ENCODE measurements around the gene EBF3. TPM values are rescaled to one million over a fixed set of nuclear protein-coding genes. Genes with fewer than 3 reads are reported as not detected.

Gene EBF3
- total RNA-seq, 1 experiment from 2014 or later: 0.64 TPM

DNA sequence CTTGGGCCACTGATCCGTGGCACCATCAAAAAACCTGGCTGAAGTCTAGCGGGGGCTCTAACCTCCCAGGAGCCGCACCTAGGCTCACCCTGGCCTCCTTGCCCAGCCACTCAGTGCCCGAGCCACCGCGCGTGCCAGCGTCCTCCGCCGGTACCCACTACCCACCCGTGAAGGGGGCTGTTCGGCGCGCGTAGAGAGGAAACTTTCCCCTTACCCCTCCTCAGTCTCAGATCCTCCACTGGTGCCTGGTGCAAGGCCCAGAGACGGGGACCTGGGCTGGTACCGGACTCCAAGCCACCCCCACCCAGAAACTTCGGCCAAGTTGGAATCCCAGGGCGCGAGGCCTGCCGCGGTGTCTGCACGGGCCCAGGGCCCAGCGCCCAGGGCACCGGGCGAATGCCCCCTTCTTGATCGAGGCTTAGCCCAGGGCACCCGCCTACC, 3.5 kb upstream of the EBF3 start:
- ChIA-PET CTCF (interaction anchor here (0.5 kb wide), 1 partner anchor 31 kb away, joined by 3 read pairs; no protein-coding TSS in a partner anchor), POLR2A (no interaction called here)
- Histone ChIP-seq H3K36me3 (ENCODE audit: control insufficient read depth, insufficient read depth, low read length) (no peaks in the 10 kb centered on the region), H3K4me3 (ENCODE audit: low read depth in 2 of 2, low read length in 2 of 2) (no peak overlapping the region), H3K4me1 (ENCODE audit: control insufficient read depth, insufficient read depth, low read length) (peaks cover 13% of the 10 kb centered on the region), H3K27me3 (ENCODE audit: control insufficient read depth, insufficient read depth, low read length) (peaks cover 25% of the 10 kb centered on the region), H3K9me3 (ENCODE audit: control insufficient read depth, insufficient read depth, low read depth, low read length) (no peaks in the 10 kb centered on the region), H3K27ac (ENCODE audit: low read length) (no peak overlapping the region)
- TF ChIP-seq, protein P1, sequence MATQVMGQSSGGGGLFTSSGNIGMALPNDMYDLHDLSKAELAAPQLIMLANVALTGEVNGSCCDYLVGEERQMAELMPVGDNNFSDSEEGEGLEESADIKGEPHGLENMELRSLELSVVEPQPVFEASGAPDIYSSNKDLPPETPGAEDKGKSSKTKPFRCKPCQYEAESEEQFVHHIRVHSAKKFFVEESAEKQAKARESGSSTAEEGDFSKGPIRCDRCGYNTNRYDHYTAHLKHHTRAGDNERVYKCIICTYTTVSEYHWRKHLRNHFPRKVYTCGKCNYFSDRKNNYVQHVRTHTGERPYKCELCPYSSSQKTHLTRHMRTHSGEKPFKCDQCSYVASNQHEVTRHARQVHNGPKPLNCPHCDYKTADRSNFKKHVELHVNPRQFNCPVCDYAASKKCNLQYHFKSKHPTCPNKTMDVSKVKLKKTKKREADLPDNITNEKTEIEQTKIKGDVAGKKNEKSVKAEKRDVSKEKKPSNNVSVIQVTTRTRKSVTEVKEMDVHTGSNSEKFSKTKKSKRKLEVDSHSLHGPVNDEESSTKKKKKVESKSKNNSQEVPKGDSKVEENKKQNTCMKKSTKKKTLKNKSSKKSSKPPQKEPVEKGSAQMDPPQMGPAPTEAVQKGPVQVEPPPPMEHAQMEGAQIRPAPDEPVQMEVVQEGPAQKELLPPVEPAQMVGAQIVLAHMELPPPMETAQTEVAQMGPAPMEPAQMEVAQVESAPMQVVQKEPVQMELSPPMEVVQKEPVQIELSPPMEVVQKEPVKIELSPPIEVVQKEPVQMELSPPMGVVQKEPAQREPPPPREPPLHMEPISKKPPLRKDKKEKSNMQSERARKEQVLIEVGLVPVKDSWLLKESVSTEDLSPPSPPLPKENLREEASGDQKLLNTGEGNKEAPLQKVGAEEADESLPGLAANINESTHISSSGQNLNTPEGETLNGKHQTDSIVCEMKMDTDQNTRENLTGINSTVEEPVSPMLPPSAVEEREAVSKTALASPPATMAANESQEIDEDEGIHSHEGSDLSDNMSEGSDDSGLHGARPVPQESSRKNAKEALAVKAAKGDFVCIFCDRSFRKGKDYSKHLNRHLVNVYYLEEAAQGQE (IDR thresholded peaks at IDR 0.05; ENCODE audit: insufficient read depth in 1 of 2, low read depth in 2 of 2, low read length in 1 of 2): no peak
- TF ChIP-seq POLR2AphosphoS5 (IDR thresholded peaks at IDR 0.05; ENCODE audit: low read depth, low read length): no peak
- ATAC-seq (no peak), DNase-seq (ENCODE audit: low read depth, low spot score) (no peak)
- in situ Hi-C loops (cut with HindIII; ENCODE audit: low pct_unique_long_range_greater_than_20kb, low sequenced_read_pairs) (no loop called here), intact Hi-C loops (cut with micrococcal nuclease; ENCODE audit: unreplicated experiment) (loop anchor here (10.0 kb wide), 1 partner anchor 503 kb away; the partner anchor contains the start of gene MGMT)
- BruUV-seq (replicated peaks): no TSS peak

- no TSS peak for BruUV-seq (replicated peaks)
- POLR2A ChIA-PET: no interaction called here
- TF ChIP-seq, protein P1 (IDR thresholded peaks at IDR 0.05; ENCODE audit: insufficient read depth in 1 of 2, low read depth in 2 of 2, low read length in 1 of 2): no peak
- no peak for TF ChIP-seq POLR2AphosphoS5 (IDR thresholded peaks at IDR 0.05; ENCODE audit: low read depth, low read length)
- no peak for TF ChIP-seq CTCF (IDR thresholded peaks at IDR 0.05)
- TF ChIP-seq SIN3A (IDR thresholded peaks at IDR 0.05; ENCODE audit: borderline replicate concordance, insufficient read depth, low read depth, low read length): no peak
- TF ChIP-seq TCF7L2 (IDR thresholded peaks at IDR 0.05; ENCODE audit: low read depth, low read length): no peak
- Histone ChIP-seq H3K27ac (ENCODE audit: low read length) (no peak overlapping the region), H3K27me3 (ENCODE audit: control insufficient read depth, insufficient read depth, low read length) (peaks cover 26% of the 10 kb centered on the region), H3K9me3 (ENCODE audit: control insufficient read depth, insufficient read depth, low read depth, low read length) (no peaks in the 10 kb centered on the region), H3K36me3 (ENCODE audit: control insufficient read depth, insufficient read depth, low read length) (no peaks in the 10 kb centered on the region), H3K4me1 (ENCODE audit: control insufficient read depth, insufficient read depth, low read length) (peaks cover 15% of the 10 kb centered on the region), H3K4me3 (ENCODE audit: low read depth in 2 of 2, low read length in 2 of 2) (no peak overlapping the region)
- in situ Hi-C loops (cut with HindIII; ENCODE audit: low pct_unique_long_range_greater_than_20kb, low sequenced_read_pairs) (no loop called here), intact Hi-C loops (cut with micrococcal nuclease; ENCODE audit: unreplicated experiment) (loop anchor here (10.0 kb wide), 1 partner anchor 502 kb away; the partner anchor contains the start of gene MGMT)
- no peak for ATAC-seq
- DNase-seq (ENCODE audit: low read depth, low spot score): no peak
- CTCF ChIA-PET: interaction anchor here (0.5 kb wide), 1 partner anchor 30 kb away, joined by 3 read pairs; no protein-coding TSS in a partner anchor
These were observed 3.0 kb upstream of the EBF3 start for GRCh38 chr10:129966889-129967578.
